H1 (cell line): Measurements from ENCODE around the gene AMIGO2. TPM values are rescaled to one million over a fixed set of nuclear protein-coding genes. Genes with fewer than 3 reads are reported as not detected.

ENCODE experiments used
- CTCF ChIA-PET: fragments of 300-600 bp; sonication (Branson Sonifier 250); formaldehyde crosslinking; loops from one replicate; lab custom pipeline; 2021; ENCODE audit not compliant: partially characterized antibody; lab: Charles Lee
- POLR2A ChIA-PET: fragments of 300-600 bp; sonication (Branson Sonifier 250); formaldehyde crosslinking; loops from one replicate; lab custom pipeline; 2021; ENCODE audit warnings: inconsistent platforms; ENCODE audit not compliant: partially characterized antibody; lab: Charles Lee
- DNase-seq, 2 experiments: peaks; one replicate each; pipeline versions ENCODE4 v3.0.0 to v3.0.0-alpha.2; 2010 to 2022; ENCODE audit warnings: low spot score in 2 of 2, low read depth in 1 of 2, mixed read lengths in 1 of 2
- FAIRE-seq: peaks from 2 replicates; lab custom pipeline; 2011; peaks lifted over from hg19 to GRCh38; lab: Jason Lieb, UNC
- H2AFZ ChIP-seq: 2 replicates; pipeline ENCODE4 v1.8.1; 2012; ENCODE audit warnings: low read length, inconsistent platforms
- H2AK5ac ChIP-seq: 2 replicates; pipeline ENCODE4 v1.6.1; 2013; ENCODE audit warnings: low read depth, low read length
- H2BK120ac ChIP-seq: replicated peaks from 2 replicates; pipeline ENCODE3; 2013; ENCODE audit warnings: low read depth, low read length, inconsistent platforms
- H2BK12ac ChIP-seq: 2 replicates; pipeline ENCODE4 v1.6.1; 2013; ENCODE audit warnings: low read depth, low read length
- H2BK15ac ChIP-seq: 2 replicates; pipeline ENCODE4 v1.6.1; 2013; ENCODE audit warnings: low read length
- H2BK20ac ChIP-seq: 2 replicates; pipeline ENCODE4 v1.6.1; 2013; ENCODE audit warnings: low read length
- H2BK5ac ChIP-seq: 2 replicates; pipeline ENCODE4 v1.6.1; 2013; ENCODE audit warnings: low read depth, low read length
- H3K14ac ChIP-seq: 2 replicates; pipeline ENCODE4 v1.6.1; 2013; ENCODE audit warnings: inconsistent platforms; ENCODE audit not compliant: insufficient read length
- H3K18ac ChIP-seq: 2 replicates; pipeline ENCODE4 v1.6.1; 2013; ENCODE audit warnings: low read length; ENCODE audit errors: extremely low read depth
- H3K23ac ChIP-seq: 2 replicates; pipeline ENCODE4 v1.6.1; 2013; ENCODE audit warnings: inconsistent platforms; ENCODE audit not compliant: insufficient read length
- H3K23me2 ChIP-seq: 2 replicates; pipeline ENCODE4 v1.6.1; 2013; ENCODE audit warnings: low read depth, low read length
- H3K27ac ChIP-seq: 2 replicates; pipeline ENCODE4 v1.6.1; 2011; ENCODE audit warnings: low read depth, low read length, inconsistent platforms
- H3K27me3 ChIP-seq, 4 experiments: replicated peaks in 1 of 4; 1 replicate in 1 of 4; 2 replicates in 3 of 4; pipeline versions ENCODE4 v1.6.1 to v1.8.1; 2011 to 2013; ENCODE audit warnings: low read length in 3 of 4, mild to moderate bottlenecking in 3 of 4, inconsistent platforms in 2 of 4, mixed read lengths in 2 of 4, moderate library complexity in 1 of 4; ENCODE audit not compliant: control insufficient read depth in 3 of 4, insufficient read depth in 3 of 4; ENCODE audit errors: extremely low read depth in 1 of 4
- H3K36me3 ChIP-seq, 4 experiments: 2 replicates each; pipeline versions ENCODE4 v1.6.1 to v1.8.1; 2011 to 2013; ENCODE audit warnings: mild to moderate bottlenecking in 4 of 4, low read length in 3 of 4, moderate library complexity in 2 of 4, control low read depth in 1 of 4, inconsistent platforms in 1 of 4; ENCODE audit not compliant: insufficient read depth in 4 of 4, control insufficient read depth in 2 of 4
- H3K4ac ChIP-seq: replicated peaks from 2 replicates; pipeline ENCODE3; 2013; ENCODE audit warnings: low read length, low read depth, mixed read lengths, inconsistent platforms; ENCODE audit not compliant: insufficient read length
- H3K4me1 ChIP-seq, 4 experiments: replicated peaks in 1 of 4; 1 replicate in 1 of 4; 2 replicates in 3 of 4; pipeline versions ENCODE4 v1.6.1 to v1.8.1; 2011 to 2013; ENCODE audit warnings: low read length in 3 of 4, inconsistent platforms in 2 of 4, mixed read lengths in 1 of 4; ENCODE audit not compliant: insufficient read depth in 4 of 4, control insufficient read depth in 3 of 4
- H3K4me2 ChIP-seq, 2 experiments: 2 replicates each; pipeline versions ENCODE4 v1.6.1 to v1.8.1; 2011 to 2013; ENCODE audit warnings: low read depth in 2 of 2, low read length in 2 of 2, control low read depth in 1 of 2, inconsistent platforms in 1 of 2, mild to moderate bottlenecking in 1 of 2; ENCODE audit not compliant: insufficient read depth in 1 of 2
- H3K4me3 ChIP-seq, 4 experiments: fragments of 200-600, 300-600 bp in 1 of 4; sonication (generic), shearing (Covaris generic), sonication (Bioruptor Twin) in 1 of 4; 2 replicates each; pipeline versions ENCODE4 v1.5.1 to v1.8.1; 2011 to 2016; ENCODE audit warnings: low read length in 4 of 4, low read depth in 3 of 4, control low read depth in 2 of 4, inconsistent platforms in 2 of 4, mild to moderate bottlenecking in 2 of 4, mixed read lengths in 1 of 4, moderate library complexity in 1 of 4; ENCODE audit not compliant: insufficient read depth in 2 of 4; ENCODE audit errors: extremely low read depth in 1 of 4
- H3K56ac ChIP-seq: replicated peaks from 2 replicates; pipeline ENCODE3; 2013; ENCODE audit warnings: low read depth, mild to moderate bottlenecking, mixed read lengths, low read length, inconsistent platforms; ENCODE audit not compliant: insufficient read length
- H3K79me1 ChIP-seq: 2 replicates; pipeline ENCODE4 v1.6.1; 2013; ENCODE audit warnings: low read depth, low read length, control low read depth
- H3K79me2 ChIP-seq, 2 experiments: 2 replicates each; pipeline versions ENCODE4 v1.6.1 to v1.8.1; 2012 to 2013; ENCODE audit warnings: low read length in 2 of 2, mild to moderate bottlenecking in 2 of 2, inconsistent platforms in 1 of 2; ENCODE audit not compliant: insufficient read depth in 2 of 2, control insufficient read depth in 1 of 2
- H3K9ac ChIP-seq, 4 experiments: replicated peaks in 1 of 4; 1 replicate in 1 of 4; 2 replicates in 3 of 4; pipeline versions ENCODE4 v1.6.1 to v1.8.1; 2011 to 2013; ENCODE audit warnings: low read depth in 3 of 4, low read length in 3 of 4, control low read depth in 2 of 4, mild to moderate bottlenecking in 2 of 4, moderate library complexity in 2 of 4, inconsistent platforms in 1 of 4; ENCODE audit errors: extremely low read depth in 1 of 4
- H3K9me3 ChIP-seq, 2 experiments: 2 replicates each; pipeline versions ENCODE4 v1.6.1 to v1.8.1; 2012 to 2013; ENCODE audit warnings: mild to moderate bottlenecking in 2 of 2, moderate library complexity in 2 of 2, control low read depth in 1 of 2, inconsistent platforms in 1 of 2, low read depth in 1 of 2, low read length in 1 of 2, mixed read lengths in 1 of 2; ENCODE audit not compliant: insufficient read depth in 2 of 2
- H4K20me1 ChIP-seq, 2 experiments: replicated peaks in 1 of 2; 2 replicates each; pipeline versions ENCODE3 to v1.8.1; 2011 to 2013; ENCODE audit warnings: inconsistent platforms in 2 of 2, low read length in 2 of 2, mild to moderate bottlenecking in 1 of 2; ENCODE audit not compliant: insufficient read depth in 2 of 2, control insufficient read depth in 1 of 2
- H4K5ac ChIP-seq: 2 replicates; pipeline ENCODE4 v1.6.1; 2013; ENCODE audit warnings: low read length, low read depth, mixed read lengths, inconsistent platforms; ENCODE audit not compliant: insufficient read length
- H4K8ac ChIP-seq: 2 replicates; pipeline ENCODE4 v1.8.0; 2013; ENCODE audit warnings: mild to moderate bottlenecking, moderate library complexity, low read length, inconsistent platforms; ENCODE audit not compliant: insufficient read depth; ENCODE audit errors: extremely low read depth
- H4K91ac ChIP-seq: replicated peaks from 2 replicates; pipeline ENCODE3; 2013; ENCODE audit warnings: low read length, mixed read lengths, inconsistent platforms; ENCODE audit not compliant: insufficient read length
- CHD2 ChIP-seq: IDR thresholded peaks from 2 replicates; pipeline ENCODE4 v1.6.1; 2012; ENCODE audit warnings: low read length, improper control_type of control experiment
- RAD21 ChIP-seq, 2 experiments: IDR thresholded peaks in 1 of 2; conservative IDR thresholded peaks in 1 of 2; 2 replicates each; pipeline ENCODE4 v1.6.1; 2011; ENCODE audit warnings: low read depth in 2 of 2, low read length in 2 of 2, improper control_type of control experiment in 1 of 2, inconsistent platforms in 1 of 2, mild to moderate bottlenecking in 1 of 2, moderate library complexity in 1 of 2
- SIRT6 ChIP-seq: IDR thresholded peaks from one replicate; pipeline ENCODE4 v1.7.1; 2012; ENCODE audit warnings: low read length, inconsistent platforms
- SUZ12 ChIP-seq: fragments of 200-600 bp; sonication (generic); IDR thresholded peaks from 2 replicates; pipeline ENCODE4 v1.6.1; 2012; ENCODE audit warnings: mild to moderate bottlenecking, inconsistent platforms, low read length, moderate library complexity, mixed read lengths
- WGBS, 2 experiments: shearing (Covaris generic) in 1 of 2; methylation state at CpG; one replicate each; pipeline versions ENCODE4 v1.1.6 to v1.1.7; 2013 to 2015; ENCODE audit warnings: low lambda C conversion rate in 2 of 2, mixed read lengths in 2 of 2, inconsistent platforms in 1 of 2, low coverage in 1 of 2, missing lambda C conversion rate in 1 of 2; ENCODE audit not compliant: insufficient replicate concordance in 2 of 2, insufficient coverage in 1 of 2, insufficient read length in 1 of 2; ENCODE audit errors: extremely low coverage in 1 of 2, missing lambda C conversion rate in 1 of 2; 5-methylcytosine and 5-hydroxymethylcytosine counted together
- polyA plus RNA-seq, 7 experiments: library from polyadenylated mRNA; depleted of rRNA in 3 of 7; stranded (reverse) in 5 of 7; unstranded in 2 of 7; fragments of >200 nt in 5 of 7; fragments of 200-250 nt in 2 of 7; gene quantifications; 1 replicate in 5 of 7; 2 replicates in 1 of 7; 4 replicates in 1 of 7; pipeline versions ENCODE4 v1.2.1 to v1.2.3, GENCODE V29; 2011 to 2013; ENCODE audit warnings: missing spikeins in 2 of 7, mixed read lengths in 2 of 7
- total RNA-seq: library from RNA; stranded (reverse); fragmentation: NEBNext Ultra II Directional; extraction: Animal tissue kit (Norgen Biotek cat#: 25700); gene quantifications from 2 replicates; pipeline ENCODE4 v1.2.1, GENCODE V29; 2021
- TF ChIP-seq, protein P1 (sequence below), 3 experiments: IDR thresholded peaks; 1 replicate in 2 of 3; 2 replicates in 1 of 3; pipeline versions ENCODE4 v1.5.1 to v1.6.1; 2011; ENCODE audit warnings: low read length in 3 of 3, mild to moderate bottlenecking in 3 of 3, inconsistent platforms in 2 of 3, low read depth in 1 of 3, moderate library complexity in 1 of 3; ENCODE audit not compliant: insufficient read depth in 1 of 3; ENCODE audit errors: control extremely low read depth in 1 of 3

AMIGO2 gene
- total and polyA plus RNA-seq, 2 of the 8 experiments (the other 6 are each of a cell fraction or from before 2014, with no cell fraction given), result 1.7 to 3.3 TPM

DNA sequence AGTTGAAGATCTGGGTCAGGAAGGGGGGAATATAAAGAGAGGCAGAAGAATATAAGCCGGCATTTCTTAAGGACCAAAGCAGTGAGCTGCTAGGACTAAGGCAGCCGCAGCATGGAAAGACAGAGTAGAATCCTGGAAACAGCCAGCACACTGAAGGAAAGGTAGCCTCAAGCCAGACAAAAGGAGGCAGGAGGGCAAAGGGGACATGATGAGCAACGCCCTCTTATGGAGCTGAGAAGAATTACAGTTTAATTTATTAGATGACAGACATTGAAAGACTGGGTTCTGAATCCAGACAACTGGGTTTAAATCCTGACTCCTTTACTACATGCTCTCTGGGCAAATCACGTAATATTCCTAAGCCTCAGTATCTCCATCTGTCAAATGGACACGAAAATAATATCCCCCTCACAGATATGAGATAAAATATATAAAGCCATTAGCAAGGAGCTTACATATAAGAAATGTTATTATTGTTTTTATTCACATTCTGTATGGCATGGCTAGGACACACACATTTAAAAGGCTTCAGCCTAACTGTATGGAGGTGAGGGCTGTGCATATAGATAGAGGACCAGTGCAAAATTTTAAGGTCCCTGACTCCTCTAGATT lies 8.4 kb downstream of the AMIGO2 start:
- no peak overlapping the region for H4K8ac ChIP-seq
- H3K79me1 ChIP-seq, result no peaks in the 10 kb centered on the region
- no peaks in the 10 kb centered on the region for H3K36me3 ChIP-seq
- peak; percentile 87 for FAIRE-seq
- H2AFZ ChIP-seq, result no peak overlapping the region
- no peak overlapping the region for H2BK120ac ChIP-seq
- H4K5ac ChIP-seq, result no peak overlapping the region
- WGBS, 2 experiments, result 37% methylated on average over 5 of the region's 5 CpGs; no CpG with 5 or more reads in 1 of the 2 experiments
- no peak overlapping the region for H3K18ac ChIP-seq
- H2BK12ac ChIP-seq, result no peak overlapping the region
- H3K9me3 ChIP-seq, result no peaks in the 10 kb centered on the region
- no peak overlapping the region for H3K4me3 ChIP-seq
- no peak overlapping the region for H3K9ac ChIP-seq
- no peak overlapping the region for H4K91ac ChIP-seq
- TF ChIP-seq CHD2 (no peak), RAD21 (IDR thresholded peaks at IDR 0.05 in 1 of 2, conservative IDR thresholded peaks at IDR 0.05 in 1 of 2; ENCODE audit: low read depth in 2 of 2, low read length in 2 of 2) (peak; percentile 58 to 68), SIRT6 (no peak), SUZ12 (no peak)
- TF ChIP-seq, protein P1, sequence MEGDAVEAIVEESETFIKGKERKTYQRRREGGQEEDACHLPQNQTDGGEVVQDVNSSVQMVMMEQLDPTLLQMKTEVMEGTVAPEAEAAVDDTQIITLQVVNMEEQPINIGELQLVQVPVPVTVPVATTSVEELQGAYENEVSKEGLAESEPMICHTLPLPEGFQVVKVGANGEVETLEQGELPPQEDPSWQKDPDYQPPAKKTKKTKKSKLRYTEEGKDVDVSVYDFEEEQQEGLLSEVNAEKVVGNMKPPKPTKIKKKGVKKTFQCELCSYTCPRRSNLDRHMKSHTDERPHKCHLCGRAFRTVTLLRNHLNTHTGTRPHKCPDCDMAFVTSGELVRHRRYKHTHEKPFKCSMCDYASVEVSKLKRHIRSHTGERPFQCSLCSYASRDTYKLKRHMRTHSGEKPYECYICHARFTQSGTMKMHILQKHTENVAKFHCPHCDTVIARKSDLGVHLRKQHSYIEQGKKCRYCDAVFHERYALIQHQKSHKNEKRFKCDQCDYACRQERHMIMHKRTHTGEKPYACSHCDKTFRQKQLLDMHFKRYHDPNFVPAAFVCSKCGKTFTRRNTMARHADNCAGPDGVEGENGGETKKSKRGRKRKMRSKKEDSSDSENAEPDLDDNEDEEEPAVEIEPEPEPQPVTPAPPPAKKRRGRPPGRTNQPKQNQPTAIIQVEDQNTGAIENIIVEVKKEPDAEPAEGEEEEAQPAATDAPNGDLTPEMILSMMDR (IDR thresholded peaks at IDR 0.05; ENCODE audit: control extremely low read depth in 1 of 3, insufficient read depth in 1 of 3, low read depth in 1 of 3, low read length in 3 of 3), result peak in 2 of 3 experiments; percentile 54 to 73; a peak in 3 of 4 replicates
- no peak overlapping the region for H2BK15ac ChIP-seq
- no peak for DNase-seq
- POLR2A ChIA-PET, result interaction anchor here (2.0 kb wide), 1 partner anchor 9 kb away, joined by 6 read pairs; the partner anchor contains the start of genes AMIGO2 and PCED1B
- no peak overlapping the region for H2BK5ac ChIP-seq
- H3K4ac ChIP-seq, result no peak overlapping the region
- H3K23ac ChIP-seq, result no peak overlapping the region
- peaks cover 0 to 14% (median 7%) of the 10 kb centered on the region in 4 experiments; a peak in 5 of 7 replicates for H3K4me1 ChIP-seq
- H2BK20ac ChIP-seq, result no peak overlapping the region
- no peaks in the 10 kb centered on the region; the same call in 1 of the 2 replicates for H3K23me2 ChIP-seq
- H3K27ac ChIP-seq, result no peak overlapping the region
- no peaks in the 10 kb centered on the region for H3K27me3 ChIP-seq
- no peak overlapping the region for H2AK5ac ChIP-seq
- no peaks in the 10 kb centered on the region for H3K79me2 ChIP-seq
- CTCF ChIA-PET, result interaction anchor here (0.6 to 4.7 kb wide), 52 partner anchors 8 to 946 kb away, joined by 3 to 41 read pairs (median 4); partner anchors contain the start of genes AMIGO2 and PCED1B
- no peaks in the 10 kb centered on the region for H4K20me1 ChIP-seq
- no peak overlapping the region for H3K56ac ChIP-seq
- no peak overlapping the region for H3K14ac ChIP-seq
- no peak overlapping the region for H3K4me2 ChIP-seq
